Measurements from ENCODE around the gene FANCC. TPM values are rescaled to one million over a fixed set of nuclear protein-coding genes. Genes with fewer than 3 reads are reported as not detected.

Gene FANCC
- total RNA-seq, 1 experiment from 2014 or later, result 25.3 TPM

DNA sequence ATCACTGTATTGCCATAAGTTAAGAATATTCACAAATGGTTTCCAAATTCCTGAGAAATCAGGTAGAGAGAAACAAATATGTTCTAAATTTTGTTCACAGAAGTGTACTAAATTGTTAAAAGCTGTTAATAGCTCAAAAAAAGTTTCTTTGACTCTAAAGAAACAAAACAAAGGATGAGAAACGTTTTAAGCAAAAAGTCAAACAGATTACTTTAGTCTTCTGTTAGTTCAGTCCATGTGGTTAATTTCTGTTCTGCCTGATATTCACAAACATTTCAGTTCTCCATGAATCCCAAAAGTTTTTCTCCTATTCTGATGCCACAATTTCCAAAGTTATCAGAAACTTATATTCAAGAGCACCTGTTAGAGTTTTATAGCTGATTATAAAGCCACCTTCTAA, 7.7 kb upstream of the FANCC start:
- ChIA-PET POLR2A (ENCODE audit: low non-redundant PET) (no interaction called here), CTCF (no interaction called here)
- Histone ChIP-seq H3K4me1 (ENCODE audit: insufficient read depth, low read length, poor library complexity, severe bottlenecking) (no peaks in the 10 kb centered on the region), H3K27ac (ENCODE audit: low read depth, low read length, poor library complexity, severe bottlenecking) (no peak overlapping the region), H3K9me3 (ENCODE audit: low read depth, low read length, poor library complexity, severe bottlenecking) (peaks cover 29% of the 10 kb centered on the region), H3K4me3 (ENCODE audit: low read depth, low read length, poor library complexity, severe bottlenecking) (no peak overlapping the region), H3K36me3 (ENCODE audit: insufficient read depth, low read length, poor library complexity, severe bottlenecking) (no peaks in the 10 kb centered on the region), H3K27me3 (replicated peaks; ENCODE audit: insufficient read depth, low read depth, low read length, poor library complexity) (no peaks in the 10 kb centered on the region)
- no peak for TF ChIP-seq EZH2 (IDR thresholded peaks at IDR 0.05; ENCODE audit: borderline replicate concordance, low read depth, low read length, poor library complexity, severe bottlenecking)
- intact Hi-C loops (cut with micrococcal nuclease; ENCODE audit: unreplicated experiment), result no loop called here
- DNase-seq (ENCODE audit: low spot score), result no peak
- no TSS peak for BruUV-seq (replicated peaks)

- no peak for DNase-seq (ENCODE audit: low spot score)
- H3K9me3 ChIP-seq (ENCODE audit: low read depth, low read length, poor library complexity, severe bottlenecking), result no peaks in the 10 kb centered on the region
- CTCF ChIA-PET, result interaction anchor here (0.7 kb wide), 1 partner anchor 648 kb away, joined by 3 read pairs; no protein-coding TSS in a partner anchor
- peak overlapping the region; percentile 100 for H3K27ac ChIP-seq (ENCODE audit: low read depth, low read length, poor library complexity, severe bottlenecking)
- intact Hi-C loops (cut with micrococcal nuclease; ENCODE audit: unreplicated experiment), result loop anchor here (2.0 kb wide), 1 partner anchor 193 kb away; no protein-coding TSS in a partner anchor
- no peaks in the 10 kb centered on the region for H3K36me3 ChIP-seq (ENCODE audit: insufficient read depth, low read length, poor library complexity, severe bottlenecking)
- POLR2A ChIA-PET (ENCODE audit: low non-redundant PET), result no interaction called here
- peaks cover 24% of the 10 kb centered on the region for H3K4me1 ChIP-seq (ENCODE audit: insufficient read depth, low read length, poor library complexity, severe bottlenecking)
- TF ChIP-seq EZH2 (IDR thresholded peaks at IDR 0.05; ENCODE audit: borderline replicate concordance, low read depth, low read length, poor library complexity, severe bottlenecking) (no peak), CTCF (conservative IDR thresholded peaks at IDR 0.05; ENCODE audit: low read depth, low read length) (no peak)
- H3K27me3 ChIP-seq (replicated peaks; ENCODE audit: insufficient read depth, low read depth, low read length, poor library complexity), result no peaks in the 10 kb centered on the region
- peak overlapping the region; percentile 79 for H3K4me3 ChIP-seq (ENCODE audit: low read depth, low read length, poor library complexity, severe bottlenecking)
- TSS peak; percentile 99 for BruUV-seq (replicated peaks)
Observed at GRCh38 chr9:95317893-95318211, 343 bp upstream of the FANCC start.

DNA sequence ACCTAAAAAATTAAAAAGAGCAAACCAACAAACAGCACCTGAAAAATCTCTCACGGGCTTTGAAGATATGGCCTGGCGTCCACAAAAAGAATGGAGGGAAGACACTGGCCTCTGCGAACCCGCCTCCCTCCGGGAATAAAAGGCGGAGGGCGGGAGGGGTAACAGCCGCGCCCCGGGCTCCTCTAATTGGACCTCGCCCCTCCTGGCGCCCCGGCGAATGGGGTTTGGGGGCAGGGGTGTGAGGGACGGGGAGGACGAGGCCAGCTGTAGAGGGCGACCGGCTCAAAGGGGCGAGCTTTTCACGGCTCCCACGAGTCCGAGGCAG, 753 bp downstream of the FANCC start:
- DNase-seq (ENCODE audit: low spot score), result peak; percentile 91
- TF ChIP-seq EZH2 (IDR thresholded peaks at IDR 0.05; ENCODE audit: borderline replicate concordance, low read depth, low read length, poor library complexity, severe bottlenecking) (no peak), CTCF (conservative IDR thresholded peaks at IDR 0.05; ENCODE audit: low read depth, low read length) (no peak)
- Histone ChIP-seq H3K27ac (ENCODE audit: low read depth, low read length, poor library complexity, severe bottlenecking) (peak overlapping the region; percentile 100), H3K27me3 (replicated peaks; ENCODE audit: insufficient read depth, low read depth, low read length, poor library complexity) (no peaks in the 10 kb centered on the region), H3K4me3 (ENCODE audit: low read depth, low read length, poor library complexity, severe bottlenecking) (peak overlapping the region; percentile 79), H3K4me1 (ENCODE audit: insufficient read depth, low read length, poor library complexity, severe bottlenecking) (peaks cover 30% of the 10 kb centered on the region), H3K9me3 (ENCODE audit: low read depth, low read length, poor library complexity, severe bottlenecking) (no peaks in the 10 kb centered on the region), H3K36me3 (ENCODE audit: insufficient read depth, low read length, poor library complexity, severe bottlenecking) (no peaks in the 10 kb centered on the region)
- ChIA-PET POLR2A (ENCODE audit: low non-redundant PET) (interaction anchor here (0.6 kb wide), 1 partner anchor 21 kb away, joined by 3 read pairs; no protein-coding TSS in a partner anchor), CTCF (no interaction called here)
- BruUV-seq (replicated peaks), result no TSS peak
- intact Hi-C loops (cut with micrococcal nuclease; ENCODE audit: unreplicated experiment), result loop anchor here (2.0 kb wide), 1 partner anchor 194 kb away; no protein-coding TSS in a partner anchor

DNA sequence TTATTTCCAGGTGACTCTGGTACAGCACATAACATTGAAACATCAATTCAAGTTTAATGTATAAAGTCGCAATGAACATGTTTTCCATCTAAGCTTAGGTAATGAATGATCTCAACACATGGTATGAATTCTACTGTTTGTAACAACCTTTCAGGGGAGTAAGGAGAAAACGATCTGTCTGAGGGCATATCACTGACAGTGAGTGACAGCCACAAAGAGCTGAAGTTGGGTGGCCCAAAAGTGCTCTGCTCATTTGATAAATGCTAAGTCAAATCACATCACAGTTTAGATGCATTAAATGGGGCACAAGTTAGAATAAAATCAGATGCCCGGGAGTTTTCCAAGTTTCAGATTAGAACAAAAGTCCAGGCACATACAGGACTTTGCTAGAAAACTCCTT, 1.2 kb downstream of the FANCC start:
- intact Hi-C loops (cut with micrococcal nuclease; ENCODE audit: unreplicated experiment), result loop anchor here (2.0 kb wide), 1 partner anchor 195 kb away; no protein-coding TSS in a partner anchor
- TSS peak; percentile 68 for BruUV-seq (replicated peaks)
- no peaks in the 10 kb centered on the region for H3K36me3 ChIP-seq (ENCODE audit: insufficient read depth, low read length, poor library complexity, severe bottlenecking)
- H3K4me3 ChIP-seq (ENCODE audit: low read depth, low read length, poor library complexity, severe bottlenecking), result peak overlapping the region; percentile 79
- peaks cover 30% of the 10 kb centered on the region for H3K4me1 ChIP-seq (ENCODE audit: insufficient read depth, low read length, poor library complexity, severe bottlenecking)
- TF ChIP-seq CTCF (conservative IDR thresholded peaks at IDR 0.05; ENCODE audit: low read depth, low read length) (no peak), EZH2 (IDR thresholded peaks at IDR 0.05; ENCODE audit: borderline replicate concordance, low read depth, low read length, poor library complexity, severe bottlenecking) (no peak)
- H3K27me3 ChIP-seq (replicated peaks; ENCODE audit: insufficient read depth, low read depth, low read length, poor library complexity), result no peaks in the 10 kb centered on the region
- DNase-seq (ENCODE audit: low spot score), result peak; percentile 35
- POLR2A ChIA-PET (ENCODE audit: low non-redundant PET), result no interaction called here
- CTCF ChIA-PET, result no interaction called here
- H3K9me3 ChIP-seq (ENCODE audit: low read depth, low read length, poor library complexity, severe bottlenecking), result no peaks in the 10 kb centered on the region
- H3K27ac ChIP-seq (ENCODE audit: low read depth, low read length, poor library complexity, severe bottlenecking), result peak overlapping the region; percentile 100
